Kidney epithelial cell (primary cell): Measurements from ENCODE around the gene GALNT16. TPM values are rescaled to one million over a fixed set of nuclear protein-coding genes. Genes with fewer than 3 reads are reported as not detected.
A peak's percentile ranks its signal among the peaks of the same experiment; 100 is the strongest.

Experiments
- DNase-seq: peaks from one replicate; pipeline ENCODE4 v3.0.0-alpha.2; 2010; ENCODE audit warnings: low read depth
- H3K27me3 ChIP-seq: 2 replicates; pipeline ENCODE4 v1.6.0; 2011; ENCODE audit warnings: low read length; ENCODE audit not compliant: control insufficient read depth, insufficient read depth
- H3K36me3 ChIP-seq: 2 replicates; pipeline ENCODE4 v1.5.1; 2011; ENCODE audit warnings: low read length; ENCODE audit not compliant: control insufficient read depth, insufficient read depth
- H3K4me3 ChIP-seq: 2 replicates; pipeline ENCODE4 v1.5.1; 2011; ENCODE audit warnings: low read depth, mild to moderate bottlenecking, control low read depth, low read length
- CTCF ChIP-seq: IDR thresholded peaks from 2 replicates; pipeline ENCODE4 v1.5.1; 2011; ENCODE audit warnings: mild to moderate bottlenecking, moderate library complexity, low read length, control low read depth, inconsistent platforms; ENCODE audit not compliant: insufficient read depth, poor library complexity, severe bottlenecking
- total RNA-seq: library from RNA; depleted of rRNA; stranded (reverse); fragments of >200 nt; gene quantifications from 2 replicates; pipeline ENCODE4 v1.2.3, GENCODE V29; 2015

The GALNT16 gene
- total RNA-seq, 1 donor from 2014 or later = 0.33 TPM

- no peak for TF ChIP-seq CTCF
- no peaks in the 10 kb centered on the region for H3K36me3 ChIP-seq
- DNase-seq = no peak
- H3K4me3 ChIP-seq = no peak overlapping the region
- H3K27me3 ChIP-seq = peaks cover 10% of the 10 kb centered on the region
Measured at GRCh38 chr14:69298131-69299071, 38.4 kb downstream of the GALNT16 start.

GRCh38 chr14:69299286-69300035 lies 39.5 kb downstream of the GALNT16 start:
- H3K27me3 ChIP-seq = peaks cover 10% of the 10 kb centered on the region
- DNase-seq = no peak
- H3K4me3 ChIP-seq = no peak overlapping the region
- H3K36me3 ChIP-seq = no peaks in the 10 kb centered on the region
- peak; percentile 24 for TF ChIP-seq CTCF

GRCh38 chr14:69300601-69301221 lies 40.8 kb downstream of the GALNT16 start:
- H3K36me3 ChIP-seq = no peaks in the 10 kb centered on the region
- no peak overlapping the region for H3K4me3 ChIP-seq
- TF ChIP-seq CTCF = no peak
- peaks cover 10% of the 10 kb centered on the region for H3K27me3 ChIP-seq
- no peak for DNase-seq

GRCh38 chr14:69303086-69303485 lies 43.1 kb downstream of the GALNT16 start:
- TF ChIP-seq CTCF = no peak
- H3K36me3 ChIP-seq = no peaks in the 10 kb centered on the region
- DNase-seq = no peak
- H3K27me3 ChIP-seq = peaks cover 14% of the 10 kb centered on the region
- no peak overlapping the region for H3K4me3 ChIP-seq

- no peak for TF ChIP-seq CTCF
- DNase-seq = no peak
- Histone ChIP-seq H3K27me3 (peaks cover 5% of the 10 kb centered on the region), H3K36me3 (no peaks in the 10 kb centered on the region), H3K4me3 (no peak overlapping the region)
Measured at GRCh38 chr14:69312608-69313007, 52.6 kb downstream of the GALNT16 start.
